HG03575 (cell line): ENCODE results near the gene DTWD1.
"Not testable (repeated sequence)": the region's sequence is repeated elsewhere in the genome, so short reads cannot be mapped to it uniquely, and the experiment has no call there.

Source experiments
- ATAC-seq: cut with Tn5 transposase; IDR thresholded peaks from one replicate; pipeline ENCODE4 v1.9.1; 2021; ENCODE audit not compliant: unreplicated experiment, insufficient number of reproducible peaks, low FRiP score; ENCODE audit errors: extremely low read depth

Gene DTWD1, protein sequence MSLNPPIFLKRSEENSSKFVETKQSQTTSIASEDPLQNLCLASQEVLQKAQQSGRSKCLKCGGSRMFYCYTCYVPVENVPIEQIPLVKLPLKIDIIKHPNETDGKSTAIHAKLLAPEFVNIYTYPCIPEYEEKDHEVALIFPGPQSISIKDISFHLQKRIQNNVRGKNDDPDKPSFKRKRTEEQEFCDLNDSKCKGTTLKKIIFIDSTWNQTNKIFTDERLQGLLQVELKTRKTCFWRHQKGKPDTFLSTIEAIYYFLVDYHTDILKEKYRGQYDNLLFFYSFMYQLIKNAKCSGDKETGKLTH

DNA sequence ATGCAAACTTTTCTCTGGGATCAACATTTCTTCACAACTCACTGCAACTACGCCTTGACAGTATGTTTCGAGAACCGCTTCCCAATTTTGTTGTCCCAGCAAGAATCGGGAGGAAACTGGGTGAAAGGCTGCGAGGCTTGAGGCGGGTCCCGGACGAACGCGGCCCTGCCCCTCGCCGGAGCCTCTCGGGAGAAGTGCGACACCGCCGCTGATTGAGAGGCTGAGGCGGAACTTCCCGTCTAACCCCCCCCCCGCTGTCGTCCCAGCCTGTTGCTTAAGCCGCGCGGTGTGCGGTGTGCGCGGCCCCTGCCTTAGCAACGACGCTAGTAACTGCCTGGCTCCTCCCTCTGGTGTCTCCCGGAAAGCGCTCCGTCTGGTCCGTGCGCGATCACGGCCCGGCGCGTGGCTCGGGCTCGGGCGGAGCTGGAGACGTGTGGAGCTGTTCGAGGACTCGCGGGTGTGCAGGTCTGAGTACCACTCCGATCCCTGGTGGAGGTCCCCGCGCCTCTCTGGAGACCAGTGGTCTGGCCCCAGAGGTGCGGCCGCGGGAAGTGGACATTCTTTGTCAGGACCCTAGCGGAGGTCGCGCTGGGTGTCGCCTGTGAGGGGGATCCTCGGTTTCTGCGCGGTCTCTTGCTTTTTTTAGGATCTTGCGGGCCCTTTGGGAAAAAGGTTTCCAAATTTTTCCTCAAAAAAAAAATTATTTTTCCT is at the start of gene DTWD1, which contains the start of gene FAM227B:
Gene DTWD1 (plus strand): TSS at position 391 of the 711 bp plus-strand sequence. CDS start 4,120 bp downstream, outside the sequence.
Gene FAM227B (minus strand): TSS at position 161 of the 711 bp plus-strand sequence. CDS start 5,647 bp downstream, outside the sequence.
- peak; percentile 94 for ATAC-seq

- no peak for ATAC-seq
Measured at GRCh38 chr15:49573421-49573820, 47.4 kb upstream of the DTWD1 start.

GRCh38 chr15:49589030-49589429 is 31.8 kb upstream of the DTWD1 start:
- ATAC-seq, result peak; percentile 74

- ATAC-seq, result not testable (repeated sequence)
Measured at GRCh38 chr15:49592829-49593316, 28.0 kb upstream of the DTWD1 start.

- no peak for ATAC-seq
Measured at GRCh38 chr15:49604625-49605409, 16.0 kb upstream of the DTWD1 start.

- no peak for ATAC-seq
Measured at GRCh38 chr15:49605588-49605987, 15.3 kb upstream of the DTWD1 start.

DNA sequence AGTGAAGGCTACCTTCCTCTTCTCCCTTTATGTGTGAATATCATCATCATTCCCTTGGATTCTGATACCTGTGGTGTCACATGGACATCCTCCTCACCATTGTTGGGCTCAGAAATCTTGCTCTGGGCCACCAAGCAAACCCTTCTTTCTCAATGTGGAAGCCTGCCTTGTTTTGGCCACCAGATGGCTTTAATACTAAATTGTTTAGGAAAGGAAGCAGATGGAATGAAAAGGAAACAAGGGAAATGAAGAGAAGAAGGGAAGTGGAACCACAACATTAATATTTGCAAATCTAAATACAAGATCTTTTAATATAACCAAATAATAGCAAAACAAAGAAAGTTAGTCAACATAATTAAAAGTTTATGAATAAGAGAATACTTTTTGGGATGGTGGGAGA is 14.3 kb upstream of the DTWD1 start:
- ATAC-seq, result no peak

- ATAC-seq, result no peak
Measured at GRCh38 chr15:49610157-49610918, 10.5 kb upstream of the DTWD1 start.

DNA sequence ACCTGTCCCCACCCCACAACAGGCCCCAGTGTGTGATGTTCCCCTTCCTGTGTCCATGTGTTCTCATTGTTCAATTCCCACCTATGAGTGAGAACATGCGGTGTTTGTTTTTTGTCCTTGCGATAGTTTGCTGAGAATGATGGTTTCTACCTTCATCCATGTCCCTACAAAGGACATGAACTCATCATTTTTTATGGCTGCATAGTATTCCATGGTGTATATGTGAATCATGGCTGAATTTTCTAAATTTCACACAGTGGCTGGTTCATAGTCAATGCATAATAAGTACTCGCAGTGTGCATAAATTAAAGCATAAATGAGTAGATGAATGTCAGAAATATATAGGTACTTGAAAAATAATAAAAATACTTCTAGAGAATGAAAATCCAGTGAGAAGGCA is 8.6 kb upstream of the DTWD1 start:
- ATAC-seq, result not testable (repeated sequence)

GRCh38 chr15:49619226-49619625 is 1.6 kb upstream of the DTWD1 start:
- no peak for ATAC-seq

GRCh38 chr15:49620199-49620598 is 649 bp upstream of the DTWD1 start:
- ATAC-seq, result no peak

DNA sequence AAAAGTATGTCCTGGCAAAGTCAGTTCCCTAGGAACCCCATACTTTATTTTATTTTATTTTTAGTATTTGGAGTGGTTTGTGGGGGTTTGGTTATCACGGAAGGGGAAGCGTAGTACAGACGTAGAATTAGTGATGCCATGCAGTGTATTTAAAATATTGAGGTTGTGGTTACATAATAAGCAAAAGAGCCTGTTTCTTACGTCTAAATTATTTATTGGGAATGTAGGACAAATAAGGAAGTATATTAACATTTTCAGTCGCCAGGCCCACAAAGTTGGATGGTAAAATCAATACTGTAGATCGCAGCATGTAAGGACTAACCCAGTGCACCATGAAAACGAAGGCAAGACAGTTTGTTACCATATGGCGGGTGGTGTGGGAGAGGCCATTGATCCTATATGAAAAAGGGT is 558 bp downstream of the DTWD1 start:
- ATAC-seq, result no peak

GRCh38 chr15:49621887-49622286 is 1.0 kb downstream of the DTWD1 start:
- ATAC-seq, result no peak

DNA sequence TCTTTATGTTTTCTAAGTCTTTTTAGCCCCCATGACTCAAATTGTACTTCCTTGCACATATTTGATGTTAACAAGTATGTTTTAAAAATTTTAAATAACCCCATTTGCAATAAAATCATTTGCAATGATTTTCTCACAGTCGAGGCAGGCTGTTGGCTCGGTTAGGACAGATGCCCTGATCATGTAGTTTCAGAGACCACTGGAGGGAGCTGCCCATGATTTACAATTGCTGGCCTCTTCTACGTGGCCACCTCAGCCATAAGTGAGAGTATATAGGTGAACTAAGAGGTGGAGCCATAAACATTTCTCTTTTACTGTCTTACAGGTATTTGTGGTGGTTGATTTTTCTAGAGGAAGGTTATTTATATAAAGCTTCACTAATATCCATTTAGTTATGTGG is 1.7 kb downstream of the DTWD1 start:
- no peak for ATAC-seq

DNA sequence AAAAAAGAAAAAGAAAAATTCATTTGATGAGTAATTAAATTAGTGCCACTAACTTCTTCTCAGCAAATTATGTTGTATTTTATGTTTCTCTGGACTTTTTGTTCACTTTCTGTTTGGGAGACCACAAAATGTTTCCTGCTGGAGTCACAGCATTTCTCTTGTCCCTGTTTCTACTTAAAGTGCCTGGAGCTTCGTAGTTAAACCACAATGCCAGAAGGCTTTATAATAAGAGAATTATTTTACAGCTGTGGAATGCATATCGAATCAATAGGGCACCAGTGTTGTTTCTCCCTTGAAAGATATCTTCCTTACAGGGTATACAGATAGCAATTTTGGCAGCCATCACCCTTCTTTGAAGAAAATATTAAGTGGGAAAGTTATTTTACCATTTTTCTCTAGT is 3.2 kb downstream of the DTWD1 start:
- no peak for ATAC-seq

- no peak for ATAC-seq
Measured at GRCh38 chr15:49625460-49626036, 4.7 kb downstream of the DTWD1 start.

GRCh38 chr15:49627407-49627877 is 6.6 kb downstream of the DTWD1 start:
- ATAC-seq, result no peak

DNA sequence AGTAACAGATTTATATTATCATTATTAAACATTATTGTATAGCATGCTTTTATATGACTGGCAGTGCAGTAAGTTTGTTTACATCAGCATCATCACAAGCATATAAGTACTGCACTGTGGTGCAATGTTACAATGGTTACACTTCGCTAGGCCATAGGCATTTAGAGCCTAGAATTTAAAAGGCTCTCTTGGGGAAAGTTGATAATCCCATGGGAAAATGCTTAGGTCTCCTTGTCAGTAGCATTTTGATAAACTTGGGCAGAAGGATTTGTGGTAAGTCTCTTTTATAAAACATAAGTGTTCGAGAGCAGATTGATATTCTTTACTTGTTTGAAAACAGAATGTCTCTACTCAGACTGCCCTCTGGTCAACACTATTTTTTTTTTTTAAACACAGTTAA is 7.5 kb downstream of the DTWD1 start:
- no peak for ATAC-seq
